Osteoblast (primary cell): ENCODE results near the gene PGGT1B. TPM values are rescaled to one million over a fixed set of nuclear protein-coding genes. Genes with fewer than 3 reads are reported as not detected.

Experiments
- DNase-seq: peaks from one replicate; pipeline ENCODE4 v3.0.0; 2011; ENCODE audit warnings: low spot score, mixed read lengths; ENCODE audit not compliant: insufficient read length; ENCODE audit errors: missing footprints
- H2AFZ ChIP-seq: 2 replicates; pipeline ENCODE4 v1.6.0; 2011; ENCODE audit warnings: mild to moderate bottlenecking, low read length
- H3K27ac ChIP-seq: 2 replicates; pipeline ENCODE4 v1.5.1; 2011; ENCODE audit warnings: mild to moderate bottlenecking, low read depth, low read length, moderate library complexity
- H3K27me3 ChIP-seq: 2 replicates; pipeline ENCODE4 v1.6.0; 2012; ENCODE audit warnings: mild to moderate bottlenecking, control low read depth, inconsistent platforms, low read length, moderate library complexity; ENCODE audit not compliant: insufficient read depth
- H3K36me3 ChIP-seq: 2 replicates; pipeline ENCODE4 v1.5.1; 2011; ENCODE audit warnings: mild to moderate bottlenecking, low read length, control low read depth, moderate library complexity; ENCODE audit not compliant: insufficient read depth
- H3K4me1 ChIP-seq: 2 replicates; pipeline ENCODE4 v1.5.1; 2011; ENCODE audit warnings: mild to moderate bottlenecking, low read length, control low read depth, moderate library complexity; ENCODE audit not compliant: insufficient read depth
- H3K4me2 ChIP-seq: 2 replicates; pipeline ENCODE4 v1.6.0; 2011; ENCODE audit warnings: mild to moderate bottlenecking, low read length; ENCODE audit not compliant: insufficient read depth
- H3K4me3 ChIP-seq: fragments of 200-600 bp; sonication (generic); 3 replicates; pipeline ENCODE4 v1.5.1; 2012; ENCODE audit warnings: mild to moderate bottlenecking, low read length, inconsistent platforms; ENCODE audit not compliant: insufficient read depth
- H3K79me2 ChIP-seq: 2 replicates; pipeline ENCODE4 v1.6.0; 2012; ENCODE audit warnings: mild to moderate bottlenecking, low read length, control low read depth, inconsistent platforms; ENCODE audit not compliant: insufficient read depth
- H3K9me3 ChIP-seq: 2 replicates; pipeline ENCODE4 v1.5.1; 2011; ENCODE audit warnings: low read depth, low read length, control low read depth
- H4K20me1 ChIP-seq: 2 replicates; pipeline ENCODE4 v1.6.0; 2012; ENCODE audit warnings: mild to moderate bottlenecking, low read length, control low read depth; ENCODE audit not compliant: insufficient read depth
- total RNA-seq: library from RNA; depleted of rRNA; stranded (reverse); fragments of >200 nt; gene quantifications from 2 replicates; pipeline ENCODE4 v1.2.3, GENCODE V29; 2012
- TF ChIP-seq, protein P1 (sequence below): IDR thresholded peaks from 2 replicates; pipeline ENCODE4 v1.5.1; 2011; ENCODE audit warnings: mild to moderate bottlenecking, low read depth, low read length, moderate library complexity; ENCODE audit errors: extremely low read depth

Gene PGGT1B
- total RNA-seq, 1 donor, result 14.1 TPM

DNA sequence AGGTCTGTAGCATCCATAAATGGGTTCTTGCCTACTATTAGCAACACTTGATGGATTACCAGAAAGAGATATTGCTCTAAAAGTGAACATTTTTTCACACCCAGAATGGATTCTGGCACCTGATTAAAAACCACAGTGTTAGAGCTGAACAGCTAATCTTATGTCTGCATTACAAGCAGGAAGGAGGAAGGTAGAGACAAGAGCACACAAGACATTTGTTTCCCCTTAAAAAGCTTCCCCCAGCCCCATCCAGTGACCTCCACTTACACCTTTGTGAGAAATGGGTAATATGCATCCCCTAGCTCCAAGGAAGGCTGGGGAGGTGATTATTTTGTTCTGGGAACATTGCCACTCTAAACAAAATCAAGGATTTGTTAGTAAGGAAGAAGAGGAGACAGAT lies 80.9 kb downstream of the PGGT1B start:
- Histone ChIP-seq H4K20me1 (no peaks in the 10 kb centered on the region), H3K9me3 (no peaks in the 10 kb centered on the region), H3K4me3 (no peak overlapping the region), H3K4me1 (no peaks in the 10 kb centered on the region), H3K27ac (no peak overlapping the region), H3K4me2 (no peak overlapping the region), H3K27me3 (peaks cover 76% of the 10 kb centered on the region), H3K36me3 (no peaks in the 10 kb centered on the region), H2AFZ (no peak overlapping the region), H3K79me2 (no peaks in the 10 kb centered on the region)
- TF ChIP-seq, protein P1, sequence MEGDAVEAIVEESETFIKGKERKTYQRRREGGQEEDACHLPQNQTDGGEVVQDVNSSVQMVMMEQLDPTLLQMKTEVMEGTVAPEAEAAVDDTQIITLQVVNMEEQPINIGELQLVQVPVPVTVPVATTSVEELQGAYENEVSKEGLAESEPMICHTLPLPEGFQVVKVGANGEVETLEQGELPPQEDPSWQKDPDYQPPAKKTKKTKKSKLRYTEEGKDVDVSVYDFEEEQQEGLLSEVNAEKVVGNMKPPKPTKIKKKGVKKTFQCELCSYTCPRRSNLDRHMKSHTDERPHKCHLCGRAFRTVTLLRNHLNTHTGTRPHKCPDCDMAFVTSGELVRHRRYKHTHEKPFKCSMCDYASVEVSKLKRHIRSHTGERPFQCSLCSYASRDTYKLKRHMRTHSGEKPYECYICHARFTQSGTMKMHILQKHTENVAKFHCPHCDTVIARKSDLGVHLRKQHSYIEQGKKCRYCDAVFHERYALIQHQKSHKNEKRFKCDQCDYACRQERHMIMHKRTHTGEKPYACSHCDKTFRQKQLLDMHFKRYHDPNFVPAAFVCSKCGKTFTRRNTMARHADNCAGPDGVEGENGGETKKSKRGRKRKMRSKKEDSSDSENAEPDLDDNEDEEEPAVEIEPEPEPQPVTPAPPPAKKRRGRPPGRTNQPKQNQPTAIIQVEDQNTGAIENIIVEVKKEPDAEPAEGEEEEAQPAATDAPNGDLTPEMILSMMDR, result no peak
- DNase-seq, result no peak

DNA sequence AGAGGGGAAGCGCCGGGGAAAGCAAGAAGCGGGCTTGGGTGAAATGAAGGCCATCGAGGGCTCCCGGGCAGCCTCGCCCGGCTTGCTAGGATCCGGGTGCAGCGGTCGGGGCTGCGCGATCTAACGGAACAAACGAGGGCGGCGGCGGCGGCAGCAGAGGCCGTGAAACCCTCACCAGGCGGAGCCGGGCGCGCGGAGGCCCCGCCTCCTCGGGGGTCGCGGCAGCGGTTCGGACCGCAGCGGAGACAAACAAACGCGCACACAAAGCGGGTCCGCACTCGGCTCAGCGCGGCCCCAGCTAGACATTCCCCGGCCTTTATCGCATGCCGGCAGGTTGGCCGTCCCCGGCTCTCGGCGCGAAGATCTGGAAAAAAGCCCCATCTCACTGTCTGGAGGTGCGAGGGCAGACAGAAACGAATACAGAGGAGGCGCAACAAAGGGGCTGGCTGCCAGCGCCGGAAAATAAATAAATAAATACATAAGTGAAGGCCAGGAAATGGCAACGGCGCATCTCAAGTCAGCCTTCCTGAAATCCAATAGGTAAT lies 82.4 kb downstream of the PGGT1B start:
- Histone ChIP-seq H3K4me1 (no peaks in the 10 kb centered on the region), H3K9me3 (no peaks in the 10 kb centered on the region), H3K27ac (no peak overlapping the region), H3K4me2 (peak overlapping the region; percentile 80), H4K20me1 (no peaks in the 10 kb centered on the region), H2AFZ (peak overlapping the region; percentile 59), H3K4me3 (peak overlapping the region; percentile 64), H3K36me3 (no peaks in the 10 kb centered on the region), H3K79me2 (no peaks in the 10 kb centered on the region), H3K27me3 (peaks cover 82% of the 10 kb centered on the region)
- peak; percentile 83 for DNase-seq
- TF ChIP-seq, protein P1, result no peak

DNA sequence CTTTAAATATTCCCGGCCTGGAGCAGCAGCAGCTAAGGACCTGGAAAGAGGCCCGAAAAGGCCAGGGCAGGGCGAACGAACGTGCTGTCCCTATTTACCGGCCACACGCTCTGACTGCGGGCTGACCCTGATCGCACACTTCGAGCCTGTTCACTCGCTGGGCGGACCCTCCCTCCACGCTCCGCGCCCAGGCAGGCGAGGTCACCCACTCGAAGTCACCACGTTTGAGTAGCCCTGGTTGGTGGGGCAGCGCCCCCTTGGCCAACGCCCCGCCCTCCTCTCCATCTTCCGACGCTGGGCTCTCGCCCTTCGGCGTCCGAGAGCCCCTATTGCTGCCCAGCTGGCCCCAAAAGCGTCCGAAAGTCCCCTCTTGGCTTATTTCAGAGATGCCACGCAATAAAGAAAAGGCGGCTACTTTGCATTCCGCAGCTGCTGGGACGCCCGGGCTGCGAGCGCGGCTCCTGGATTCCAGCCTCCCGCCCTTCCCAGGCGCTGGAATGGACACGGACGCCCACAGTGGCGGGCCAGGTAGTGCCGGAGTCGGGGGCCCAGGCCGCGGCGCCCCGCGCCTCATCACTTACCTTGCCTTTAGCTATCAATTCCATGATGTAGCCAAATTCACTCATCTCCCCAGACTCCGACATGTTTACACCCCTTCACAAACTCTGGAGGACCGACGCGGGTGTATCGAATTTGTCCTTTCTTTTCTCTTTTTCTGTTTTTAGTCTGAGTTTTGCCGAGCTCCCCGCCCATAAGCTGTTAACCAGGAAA lies 83.1 kb downstream of the PGGT1B start:
- H3K27me3 ChIP-seq, result peaks cover 87% of the 10 kb centered on the region
- H3K4me2 ChIP-seq, result peak overlapping the region; percentile 80
- no peaks in the 10 kb centered on the region for H3K79me2 ChIP-seq
- peak overlapping the region; percentile 64 for H3K4me3 ChIP-seq
- no peaks in the 10 kb centered on the region for H3K36me3 ChIP-seq
- TF ChIP-seq, protein P1, result no peak
- no peaks in the 10 kb centered on the region for H3K9me3 ChIP-seq
- peak overlapping the region; percentile 59 for H2AFZ ChIP-seq
- H4K20me1 ChIP-seq, result no peaks in the 10 kb centered on the region
- no peak overlapping the region for H3K27ac ChIP-seq
- H3K4me1 ChIP-seq, result no peaks in the 10 kb centered on the region
- peak; percentile 66 for DNase-seq

DNA sequence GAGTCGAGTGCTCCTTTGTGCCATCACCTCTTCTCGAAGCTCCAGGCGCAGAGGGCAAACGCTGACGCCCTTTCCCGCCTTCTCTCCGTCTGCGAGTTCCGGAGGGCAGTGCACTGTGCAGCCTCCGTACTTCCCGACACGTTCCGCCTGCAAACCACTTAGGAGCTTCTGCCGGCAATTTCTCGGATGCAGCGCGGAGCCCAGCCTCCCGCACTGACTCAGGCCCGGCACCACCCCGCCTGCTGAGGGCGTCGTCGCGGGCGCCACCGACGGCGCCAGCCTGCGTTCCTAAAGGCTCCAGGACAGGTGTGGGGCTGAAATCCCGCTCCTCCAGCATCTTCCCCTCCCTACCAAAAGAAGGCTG lies 83.7 kb downstream of the PGGT1B start:
- H3K4me2 ChIP-seq, result no peak overlapping the region
- no peak for DNase-seq
- no peak overlapping the region for H3K4me3 ChIP-seq
- H3K9me3 ChIP-seq, result no peaks in the 10 kb centered on the region
- no peaks in the 10 kb centered on the region for H3K4me1 ChIP-seq
- peaks cover 84% of the 10 kb centered on the region for H3K27me3 ChIP-seq
- no peak overlapping the region for H2AFZ ChIP-seq
- H3K36me3 ChIP-seq, result no peaks in the 10 kb centered on the region
- no peaks in the 10 kb centered on the region for H3K79me2 ChIP-seq
- no peaks in the 10 kb centered on the region for H4K20me1 ChIP-seq
- H3K27ac ChIP-seq, result no peak overlapping the region
- TF ChIP-seq, protein P1, result no peak
